H9 (cell line): ENCODE results near the gene UPF1. TPM values are rescaled to one million over a fixed set of nuclear protein-coding genes. Genes with fewer than 3 reads are reported as not detected.
A peak's percentile ranks its signal among the peaks of the same experiment; 100 is the strongest.

Experiments used
- DNase-seq: peaks from one replicate; pipeline ENCODE4 v3.0.0-alpha.2; 2017
- H2AFZ ChIP-seq: one replicate; pipeline ENCODE4 v1.6.1; 2013; ENCODE audit warnings: mild to moderate bottlenecking, low read length, control low read depth, moderate library complexity
- H2AK5ac ChIP-seq: 2 replicates; pipeline ENCODE4 v1.6.1; 2013; ENCODE audit warnings: low read length, control low read depth, mixed read lengths; ENCODE audit not compliant: insufficient read length
- H2BK120ac ChIP-seq: one replicate; pipeline ENCODE4 v1.6.1; 2013; ENCODE audit warnings: low read depth, mild to moderate bottlenecking, low read length, control low read depth, inconsistent platforms; ENCODE audit not compliant: poor library complexity, severe bottlenecking
- H2BK12ac ChIP-seq: 2 replicates; pipeline ENCODE4 v1.6.1; 2013; ENCODE audit warnings: low read length, control low read depth, mixed read lengths, low read depth; ENCODE audit not compliant: insufficient read length
- H2BK15ac ChIP-seq: 2 replicates; pipeline ENCODE4 v1.6.1; 2013; ENCODE audit warnings: low read depth, low read length, control low read depth
- H2BK20ac ChIP-seq: one replicate; pipeline ENCODE4 v1.6.1; 2013; ENCODE audit warnings: low read depth, mild to moderate bottlenecking, low read length, control low read depth, inconsistent platforms; ENCODE audit not compliant: poor library complexity, severe bottlenecking
- H2BK5ac ChIP-seq: 2 replicates; pipeline ENCODE4 v1.6.1; 2013; ENCODE audit warnings: low read length, control low read depth, mixed read lengths; ENCODE audit not compliant: insufficient read length
- H3K14ac ChIP-seq: 2 replicates; pipeline ENCODE4 v1.6.1; 2013; ENCODE audit warnings: low read length, control low read depth; ENCODE audit not compliant: insufficient read depth
- H3K18ac ChIP-seq: 2 replicates; pipeline ENCODE4 v1.6.1; 2013; ENCODE audit warnings: low read depth, mild to moderate bottlenecking, mixed read lengths, low read length, control low read depth; ENCODE audit not compliant: insufficient read length
- H3K23ac ChIP-seq: 2 replicates; pipeline ENCODE4 v1.6.1; 2013; ENCODE audit warnings: low read length, control low read depth, mixed read lengths, low read depth; ENCODE audit not compliant: insufficient read length
- H3K23me2 ChIP-seq: 2 replicates; pipeline ENCODE4 v1.6.1; 2013; ENCODE audit warnings: low read depth, mild to moderate bottlenecking, mixed read lengths, low read length, control low read depth; ENCODE audit not compliant: insufficient read length, poor library complexity, severe bottlenecking
- H3K27ac ChIP-seq: 2 replicates; pipeline ENCODE4 v1.5.1; 2013; ENCODE audit warnings: low read length, control low read depth, mixed read lengths, low read depth; ENCODE audit not compliant: insufficient read length
- H3K27me3 ChIP-seq: 2 replicates; pipeline ENCODE4 v1.6.1; 2013; ENCODE audit warnings: low read length, control low read depth, inconsistent platforms; ENCODE audit not compliant: insufficient read depth
- H3K4ac ChIP-seq: 2 replicates; pipeline ENCODE4 v1.6.1; 2013; ENCODE audit warnings: low read depth, mild to moderate bottlenecking, control low read depth, inconsistent platforms, low read length, moderate library complexity
- H3K4me1 ChIP-seq: 2 replicates; pipeline ENCODE4 v1.6.1; 2013; ENCODE audit warnings: low read length, control low read depth, inconsistent platforms; ENCODE audit not compliant: insufficient read depth
- H3K4me2 ChIP-seq: 2 replicates; pipeline ENCODE4 v1.6.1; 2013; ENCODE audit warnings: low read length, control low read depth, mixed read lengths; ENCODE audit not compliant: insufficient read length, insufficient read depth
- H3K56ac ChIP-seq: 2 replicates; pipeline ENCODE4 v1.6.1; 2013; ENCODE audit warnings: low read depth, mild to moderate bottlenecking, mixed read lengths, low read length, control low read depth; ENCODE audit not compliant: insufficient read length
- H3K79me1 ChIP-seq: 2 replicates; pipeline ENCODE4 v1.6.1; 2013; ENCODE audit warnings: low read depth, mild to moderate bottlenecking, moderate library complexity, low read length, control low read depth, inconsistent platforms; ENCODE audit not compliant: insufficient read depth, poor library complexity, severe bottlenecking
- H3K79me2 ChIP-seq: 2 replicates; pipeline ENCODE4 v1.6.1; 2013; ENCODE audit warnings: low read length, control low read depth, inconsistent platforms; ENCODE audit not compliant: insufficient read depth
- H3K9ac ChIP-seq: 2 replicates; pipeline ENCODE4 v1.6.1; 2013; ENCODE audit warnings: low read length, control low read depth, mixed read lengths; ENCODE audit not compliant: insufficient read length; ENCODE audit errors: extremely low read depth
- H3K9me3 ChIP-seq: one replicate; pipeline ENCODE4 v1.6.1; 2013; ENCODE audit warnings: low read depth, low read length, inconsistent platforms; ENCODE audit not compliant: control insufficient read depth
- H3T11ph ChIP-seq: one replicate; pipeline ENCODE4 v1.6.1; 2013; ENCODE audit warnings: mild to moderate bottlenecking, low read length, control low read depth, inconsistent platforms
- H4K20me1 ChIP-seq: one replicate; pipeline ENCODE4 v1.6.1; 2013; ENCODE audit not compliant: control insufficient read depth, insufficient read length, insufficient read depth
- H4K5ac ChIP-seq: 2 replicates; pipeline ENCODE4 v1.6.1; 2013; ENCODE audit warnings: low read depth, mild to moderate bottlenecking, mixed read lengths, low read length, control low read depth; ENCODE audit not compliant: insufficient read length
- H4K8ac ChIP-seq: replicated peaks from 2 replicates; pipeline ENCODE4 v1.6.1; 2013; ENCODE audit warnings: low read length, control low read depth, mixed read lengths, low read depth; ENCODE audit not compliant: insufficient read length
- H4K91ac ChIP-seq: 2 replicates; pipeline ENCODE4 v1.6.1; 2013; ENCODE audit warnings: low read depth, mild to moderate bottlenecking, moderate library complexity, mixed read lengths, low read length, control low read depth; ENCODE audit not compliant: insufficient read length
- H3K27ac Mint-ChIP-seq, 3 experiments: 2 replicates in 2 of 3; 3 replicates in 1 of 3; pipeline ENCODE4 v1.8.0; 2020 to 2021; ENCODE audit warnings: mixed read lengths in 3 of 3, mild to moderate bottlenecking in 1 of 3, moderate library complexity in 1 of 3
- H3K27me3 Mint-ChIP-seq: 2 replicates; pipeline ENCODE4 v1.8.0; 2021; ENCODE audit warnings: low read depth, mild to moderate bottlenecking, moderate library complexity, mixed read lengths
- H3K36me3 Mint-ChIP-seq, 3 experiments: 2 replicates in 2 of 3; 3 replicates in 1 of 3; pipeline ENCODE4 v1.8.0; 2020 to 2021; ENCODE audit warnings: low read depth in 3 of 3, mixed read lengths in 3 of 3; ENCODE audit not compliant: insufficient read depth in 1 of 3
- H3K4me1 Mint-ChIP-seq, 2 experiments: 2 replicates each; pipeline ENCODE4 v1.8.0; 2020; ENCODE audit warnings: mixed read lengths in 2 of 2
- H3K4me3 Mint-ChIP-seq, 2 experiments: 2 replicates in 1 of 2; 3 replicates in 1 of 2; pipeline ENCODE4 v1.8.0; 2020 to 2021; ENCODE audit warnings: mild to moderate bottlenecking in 2 of 2, mixed read lengths in 2 of 2, moderate library complexity in 1 of 2
- H3K9me3 Mint-ChIP-seq, 2 experiments: 2 replicates in 1 of 2; 3 replicates in 1 of 2; pipeline ENCODE4 v1.8.0; 2020; ENCODE audit warnings: mild to moderate bottlenecking in 2 of 2, mixed read lengths in 2 of 2, moderate library complexity in 1 of 2
- CTCF ChIP-seq: fragments of 200-600 bp; sonication (generic); conservative IDR thresholded peaks from 3 replicates; pipeline ENCODE4 v1.8.0; 2021; ENCODE audit warnings: antibody characterized with exemption, mild to moderate bottlenecking
- WGBS: extraction: QIAGEN DNeasy Blood & Tissue Kit; methylation state at CpG from one replicate; pipeline ENCODE4 v1.1.7; 2013; ENCODE audit warnings: missing lambda C conversion rate, low lambda C conversion rate, mixed read lengths; ENCODE audit not compliant: insufficient read length; ENCODE audit errors: extremely low coverage; 5-methylcytosine and 5-hydroxymethylcytosine counted together
- total RNA-seq: library from RNA; stranded (reverse); gene quantifications from 2 replicates; pipeline ENCODE4 v1.2.1, GENCODE V29; 2021

UPF1 gene
- total RNA-seq, 1 experiment from 2014 or later: 85.4 TPM

DNA sequence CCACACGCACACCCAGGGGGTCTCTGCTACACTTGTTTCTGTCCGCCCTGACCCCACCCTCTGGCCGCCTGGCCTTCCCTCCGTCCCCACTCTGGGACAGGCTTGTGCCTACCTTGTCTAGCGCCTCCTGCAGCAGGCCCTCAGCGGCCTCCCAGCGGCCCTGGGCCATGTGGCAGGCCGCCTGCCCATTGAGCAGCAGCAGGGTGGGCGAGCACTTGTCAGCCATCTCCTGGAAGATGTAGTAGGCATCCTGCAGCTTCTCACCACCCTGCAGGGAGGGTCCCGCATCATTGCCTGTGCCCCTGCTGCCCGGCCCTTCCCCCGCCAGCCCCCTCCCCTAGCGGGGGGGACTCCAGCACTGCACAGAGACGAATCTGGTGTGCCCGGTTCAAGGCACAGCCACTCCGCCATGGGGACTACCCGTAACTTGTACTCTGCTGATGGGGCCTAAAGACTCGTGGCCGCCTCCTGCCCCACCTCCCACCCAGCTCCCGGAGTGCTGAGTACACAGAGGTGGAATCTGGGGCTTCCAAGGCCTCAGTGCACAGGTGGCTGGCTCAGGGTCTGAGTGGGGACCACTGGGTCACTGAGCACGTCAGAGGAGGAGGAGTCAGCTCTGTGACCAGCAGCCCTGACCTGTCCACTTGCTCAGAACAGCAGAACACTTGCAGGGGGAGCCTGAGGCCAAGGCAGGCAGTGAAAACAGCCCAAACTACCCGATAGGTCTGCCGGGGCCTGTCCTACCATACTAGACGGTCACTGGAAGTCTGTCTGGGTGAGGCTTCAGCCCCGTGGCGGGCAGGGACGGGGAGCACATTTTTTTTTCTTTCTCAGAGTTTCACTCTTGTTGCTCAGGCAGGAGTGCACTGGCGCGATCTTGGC is 71.6 kb downstream of the UPF1 start:
- H4K20me1 ChIP-seq: no peaks in the 10 kb centered on the region

More for the DNA sequence above, 71.6 kb downstream of the UPF1 start:
- Histone ChIP-seq H3K56ac (no peak overlapping the region), H3K18ac (no peak overlapping the region), H2BK5ac (no peak overlapping the region), H3K4ac (no peak overlapping the region), H3K14ac (no peak overlapping the region), H2BK20ac (no peak overlapping the region), H3K79me2 (no peaks in the 10 kb centered on the region), H4K91ac (no peak overlapping the region), H2BK120ac (no peak overlapping the region), H2AFZ (no peak overlapping the region), H3K4me2 (no peak overlapping the region), H3K23ac (no peak overlapping the region), H3K27me3 (no peaks in the 10 kb centered on the region), H3K9ac (no peak overlapping the region), H2AK5ac (no peak overlapping the region), H3T11ph (no peak overlapping the region), H3K79me1 (no peaks in the 10 kb centered on the region), H3K27ac (no peak overlapping the region), H2BK12ac (no peak overlapping the region), H2BK15ac (no peak overlapping the region), H4K8ac (no peak overlapping the region), H3K9me3 (no peaks in the 10 kb centered on the region), H3K4me1 (no peaks in the 10 kb centered on the region), H3K23me2 (no peaks in the 10 kb centered on the region), H4K5ac (no peak overlapping the region)
- Mint-ChIP-seq H3K9me3 (no peaks in the 10 kb centered on the region; a peak in 1 of 5 replicates), H3K27me3 (no peaks in the 10 kb centered on the region), H3K36me3 (peaks cover 1 to 19% (median 15%) of the 10 kb centered on the region in 3 experiments; a peak in 6 of 7 replicates), H3K27ac (peak overlapping the region in 2 of 3 experiments; percentile 70 to 72; a peak in 2 of 7 replicates), H3K4me3 (no peak overlapping the region), H3K4me1 (no peaks in the 10 kb centered on the region)
- TF ChIP-seq CTCF: 0 out of 3 replicates have a peak, but pooled peaks have one; percentile 13
- no CpG with 5 or more reads among the region's 29 CpGs for WGBS
- no peak for DNase-seq
